HUDEP-2 (cell line): Measurements from ENCODE around the gene SLCO4A1.
A peak's percentile ranks its signal among the peaks of the same experiment; 100 is the strongest.

ENCODE experiments used
- DNase-seq, 76 experiments: peaks; one replicate each; lab custom pipeline; 2025; ENCODE audit not compliant: unreplicated experiment in 76 of 76; lab: John Stamatoyannopoulos, UW

Gene SLCO4A1

DNA sequence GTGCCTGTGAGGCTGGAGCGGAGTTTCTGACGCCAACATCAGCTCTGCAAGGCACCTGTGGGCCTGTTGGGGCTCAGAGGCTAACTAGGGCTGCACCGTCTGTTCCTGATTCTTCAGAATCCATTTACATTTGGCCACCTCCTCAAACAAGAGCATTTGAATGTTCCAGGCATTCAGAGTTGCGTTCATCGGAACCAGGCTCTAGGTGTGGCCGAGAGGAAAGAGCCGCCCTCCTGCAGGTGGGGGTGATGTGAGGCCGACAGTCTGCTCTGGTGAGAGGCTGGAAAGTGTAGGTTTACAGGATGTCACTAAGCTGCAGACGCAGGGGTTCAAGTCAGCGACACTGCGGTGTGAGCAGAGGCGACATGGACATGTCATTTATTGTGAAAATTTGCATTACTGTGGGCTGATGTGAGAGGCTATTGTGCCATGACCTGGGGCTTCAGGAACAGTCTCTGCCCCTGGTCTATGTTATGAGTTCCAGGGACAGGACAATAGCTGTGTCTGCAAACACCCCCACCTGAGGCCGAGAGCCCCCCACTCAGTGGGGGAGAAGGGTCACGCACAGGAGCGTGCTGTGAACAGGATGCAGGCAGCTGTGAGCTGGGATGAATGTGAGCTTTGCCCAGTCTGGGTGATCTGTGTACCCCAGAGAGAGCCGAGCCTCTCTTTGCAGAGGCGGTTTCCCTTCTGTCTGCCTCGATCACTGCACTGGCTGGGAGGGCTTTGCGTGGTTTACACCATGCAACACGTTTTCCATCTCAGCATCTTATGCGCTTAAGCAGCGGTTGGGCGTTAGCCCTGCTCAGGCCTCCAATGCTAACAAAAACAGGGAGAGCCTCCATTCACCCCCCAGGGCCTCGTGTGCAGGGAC is 21.1 kb downstream of the SLCO4A1 start:
- DNase-seq = no peak

DNA sequence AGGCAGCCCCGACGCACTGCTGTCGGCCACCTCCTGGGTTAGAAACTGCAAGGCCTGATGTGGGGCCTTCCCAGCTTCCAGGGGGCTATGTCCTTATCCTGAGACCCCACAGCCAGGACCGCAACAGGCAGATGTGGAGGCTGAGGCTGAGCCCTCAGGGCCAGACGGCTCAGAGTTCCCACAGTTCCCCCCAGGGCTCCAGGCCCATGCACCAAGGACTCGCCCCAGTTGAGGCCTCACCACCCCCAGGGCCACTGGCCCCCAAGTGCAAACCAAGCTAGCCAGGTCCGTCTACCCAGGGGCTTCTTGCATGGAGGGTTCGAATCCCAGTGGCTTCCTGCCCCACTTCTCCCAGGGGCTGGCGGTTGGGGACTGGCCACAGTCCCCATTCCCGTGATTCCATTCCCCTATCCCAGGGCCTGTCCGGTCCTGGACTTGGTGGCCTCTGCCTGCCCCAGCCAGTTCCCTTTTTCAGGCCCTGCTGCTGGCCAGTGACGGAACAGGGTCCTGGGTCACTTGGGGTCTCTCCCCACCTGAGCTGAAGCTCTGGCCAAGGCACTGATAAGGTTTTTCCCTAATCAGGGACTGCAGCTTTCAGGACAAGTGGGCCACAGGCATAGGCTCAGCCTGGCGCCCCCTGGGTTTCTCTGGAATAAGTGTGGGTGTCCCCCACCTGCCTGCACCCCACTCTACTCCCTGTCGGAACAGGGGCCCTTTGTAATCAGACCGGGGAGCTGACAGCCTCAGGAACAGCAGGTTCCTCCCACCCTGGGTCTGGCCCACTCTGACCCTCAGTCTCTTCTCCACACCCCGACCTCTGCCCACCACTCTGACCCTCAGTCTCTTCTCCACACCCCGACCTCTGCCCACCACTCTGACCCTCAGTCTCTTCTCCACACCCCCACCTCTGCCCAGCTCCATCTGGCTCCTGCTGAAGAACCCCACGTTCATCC is 22.0 kb downstream of the SLCO4A1 start:
- DNase-seq = no peak

DNA sequence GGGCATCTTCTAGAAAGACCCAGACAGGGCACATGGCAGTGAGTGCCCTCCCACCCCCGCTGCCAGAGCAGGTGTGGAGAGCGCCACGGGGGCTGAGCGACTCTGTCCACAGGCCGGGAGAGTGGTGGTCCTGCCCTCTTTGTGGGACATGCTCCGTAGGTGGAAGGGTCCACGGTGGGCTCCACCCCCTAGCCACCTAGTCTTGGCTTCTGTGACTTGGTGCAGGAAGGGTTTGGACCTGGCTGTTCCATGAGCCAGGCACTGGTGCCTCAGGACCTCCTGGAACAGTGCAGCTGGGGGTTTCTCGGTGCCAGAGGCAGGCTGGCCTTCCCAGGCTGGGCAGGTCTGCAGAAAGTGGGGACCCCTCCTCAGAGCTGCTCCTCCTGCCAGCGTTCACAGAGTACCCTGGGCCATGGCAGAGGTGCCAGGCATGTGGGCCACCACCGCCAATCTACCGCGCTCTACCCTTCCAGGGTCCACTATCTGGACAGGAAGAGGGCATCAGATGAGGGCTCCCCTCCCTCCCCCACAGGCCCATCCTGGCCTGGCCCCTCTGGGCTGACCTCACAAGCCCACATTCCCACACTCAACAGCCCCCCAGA is 23.0 kb downstream of the SLCO4A1 start:
- DNase-seq = no peak

DNA sequence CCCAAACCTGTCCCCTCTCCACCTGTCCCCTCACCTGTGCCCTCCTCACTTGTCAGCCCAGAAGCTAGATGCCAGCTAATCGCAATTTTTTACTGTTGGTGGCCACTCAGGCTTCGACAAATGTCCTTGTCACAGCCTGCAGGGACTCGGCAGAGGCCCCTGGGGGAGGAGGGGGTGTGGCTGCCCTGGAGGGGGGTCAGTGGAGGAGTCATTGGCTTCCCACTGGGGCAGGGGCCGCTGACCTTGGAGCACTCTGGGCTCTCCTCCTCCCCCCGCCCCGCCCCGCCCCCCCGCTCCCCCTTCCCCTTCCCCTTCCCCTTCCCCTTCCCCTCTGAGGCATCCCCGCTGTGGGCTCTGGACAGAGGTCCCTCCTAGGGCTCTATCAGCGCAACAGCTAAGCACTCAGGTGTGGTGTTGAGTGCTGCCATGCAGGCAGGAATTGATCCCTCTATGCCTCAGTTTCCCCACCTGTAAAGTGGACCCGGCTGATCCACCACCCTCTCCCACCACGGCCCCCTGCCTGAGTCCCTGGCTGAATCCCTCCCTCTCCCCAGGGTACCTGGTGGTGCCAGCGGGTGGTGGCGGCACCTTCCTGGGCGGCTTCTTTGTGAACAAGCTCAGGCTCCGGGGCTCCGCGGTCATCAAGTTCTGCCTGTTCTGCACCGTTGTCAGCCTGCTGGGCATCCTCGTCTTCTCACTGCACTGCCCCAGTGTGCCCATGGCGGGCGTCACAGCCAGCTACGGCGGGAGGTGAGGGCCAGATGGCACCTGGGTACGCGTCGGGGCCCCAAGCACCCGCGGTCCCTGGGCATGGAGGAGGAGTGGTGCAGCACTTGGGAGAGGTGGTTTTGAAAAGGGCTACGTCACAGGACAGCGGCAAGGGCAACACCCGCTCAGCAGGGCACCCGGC is 23.8 kb downstream of the SLCO4A1 start:
- no peak for DNase-seq

DNA sequence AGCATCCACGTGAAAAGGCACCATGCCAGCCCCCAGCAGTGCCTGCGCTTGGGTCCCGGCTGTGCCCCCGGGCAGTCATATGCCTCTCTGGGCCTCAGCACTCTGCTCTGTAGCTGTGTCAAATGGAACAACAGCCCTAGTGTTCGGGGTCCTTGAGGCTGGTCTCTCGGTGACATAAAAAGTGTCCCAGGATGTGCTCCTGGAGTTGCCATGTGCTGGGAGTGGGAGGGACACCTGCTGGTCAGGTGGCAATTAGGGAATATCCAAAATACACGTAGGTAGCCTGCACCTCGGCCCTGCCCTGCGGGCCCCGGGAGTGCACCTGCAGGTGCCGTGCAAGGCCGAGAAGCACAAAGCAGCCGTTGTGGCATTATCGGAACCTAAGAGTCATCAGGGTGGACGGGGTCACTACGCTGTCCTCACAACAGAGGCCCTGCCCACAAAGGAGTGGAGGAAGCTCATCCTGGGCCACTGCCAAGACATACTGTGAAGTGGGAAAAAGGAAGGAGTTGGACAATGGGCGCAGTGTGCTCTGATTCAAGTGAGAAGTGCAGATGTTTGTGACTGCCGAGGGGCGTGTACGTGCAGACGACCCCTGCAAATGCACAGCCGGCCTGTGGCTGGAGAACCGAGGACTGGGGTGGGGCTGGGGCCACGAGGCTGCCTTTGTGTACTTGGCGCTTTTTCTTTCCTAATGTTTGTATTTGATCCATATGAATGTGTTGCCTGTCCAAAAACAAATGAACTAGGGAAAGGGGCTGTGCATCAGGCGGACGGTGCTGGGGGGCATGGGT is 24.6 kb downstream of the SLCO4A1 start:
- no peak for DNase-seq

DNA sequence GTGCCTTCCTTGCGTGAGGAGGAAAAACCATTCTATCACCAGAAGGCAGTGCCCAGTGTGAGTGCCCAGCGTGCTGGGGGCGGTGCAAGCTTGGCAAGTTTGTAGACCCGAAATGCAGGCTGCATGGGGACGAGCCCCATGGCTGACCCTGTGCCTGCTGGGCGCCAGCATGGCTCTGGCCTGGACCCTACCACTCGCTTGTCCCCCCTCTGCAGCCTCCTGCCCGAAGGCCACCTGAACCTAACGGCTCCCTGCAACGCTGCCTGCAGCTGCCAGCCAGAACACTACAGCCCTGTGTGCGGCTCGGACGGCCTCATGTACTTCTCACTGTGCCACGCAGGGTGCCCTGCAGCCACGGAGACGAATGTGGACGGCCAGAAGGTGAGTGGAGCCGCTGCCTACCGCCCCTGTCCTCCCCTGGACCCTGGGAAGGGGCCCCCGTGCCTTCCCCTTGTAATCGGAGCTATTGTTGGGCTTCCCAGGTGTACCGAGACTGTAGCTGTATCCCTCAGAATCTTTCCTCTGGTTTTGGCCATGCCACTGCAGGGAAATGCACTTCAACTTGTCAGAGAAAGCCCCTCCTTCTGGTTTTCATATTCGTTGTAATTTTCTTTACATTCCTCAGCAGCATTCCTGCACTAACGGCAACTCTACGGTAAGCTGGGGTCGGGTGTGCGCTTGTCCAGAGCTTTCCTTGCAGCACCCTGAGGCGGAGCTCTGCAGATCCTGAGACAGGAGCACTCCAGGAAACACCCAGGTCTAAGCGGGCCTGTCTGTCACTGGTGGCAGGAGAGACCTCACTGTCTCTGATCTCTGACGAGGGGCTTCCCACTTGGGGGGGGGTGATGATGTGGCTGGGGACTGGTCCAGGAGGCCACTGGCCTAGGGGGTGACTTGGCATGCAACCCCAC is 25.5 kb downstream of the SLCO4A1 start:
- DNase-seq = no peak

DNA sequence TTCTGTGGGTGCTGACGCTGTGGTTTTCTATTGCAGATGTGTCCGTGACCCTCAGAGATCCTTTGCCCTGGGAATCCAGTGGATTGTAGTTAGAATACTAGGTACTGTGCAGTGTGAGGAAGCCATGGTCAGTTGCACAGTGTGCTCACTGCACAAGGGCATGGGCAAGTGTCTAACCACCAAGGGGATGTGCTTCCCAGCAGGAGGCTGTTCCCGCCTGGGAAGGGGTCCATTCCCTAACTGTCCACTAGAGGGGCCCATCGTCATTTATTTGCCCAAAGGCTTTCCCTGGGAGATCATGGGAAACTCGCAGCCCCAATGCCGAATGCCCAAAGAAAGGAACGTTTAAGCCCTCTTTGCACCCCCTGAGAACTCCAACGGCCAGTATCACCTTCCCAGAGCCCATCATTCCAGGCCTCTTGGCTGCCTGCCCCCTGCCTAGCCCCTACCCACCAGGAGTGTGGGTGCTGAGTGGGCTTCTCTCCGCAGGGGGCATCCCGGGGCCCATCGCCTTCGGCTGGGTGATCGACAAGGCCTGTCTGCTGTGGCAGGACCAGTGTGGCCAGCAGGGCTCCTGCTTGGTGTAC is 26.2 kb downstream of the SLCO4A1 start:
- DNase-seq = peak in 25 of 76 experiments; percentile 1 to 53 (median 15)

DNA sequence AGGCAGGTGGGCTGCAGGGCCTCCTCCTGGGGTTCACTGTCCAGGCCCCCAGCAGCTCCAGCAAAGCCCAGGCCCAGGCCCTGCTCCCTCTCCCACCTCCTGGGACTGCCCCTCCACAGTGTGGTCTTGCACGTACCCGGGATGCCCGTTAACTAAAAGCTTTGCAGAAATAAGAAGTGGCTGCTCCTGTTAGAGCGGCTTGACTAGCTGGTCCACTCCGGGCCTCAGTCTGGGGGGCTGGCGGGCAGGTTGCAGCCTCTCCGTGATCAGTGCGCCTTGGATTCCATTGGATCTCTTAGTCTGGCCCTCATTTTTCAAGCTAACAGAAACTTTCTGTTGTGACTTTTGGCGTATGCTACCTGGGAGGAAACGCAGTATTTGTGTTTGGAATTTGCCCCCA is 26.9 kb downstream of the SLCO4A1 start:
- no peak for DNase-seq

DNA sequence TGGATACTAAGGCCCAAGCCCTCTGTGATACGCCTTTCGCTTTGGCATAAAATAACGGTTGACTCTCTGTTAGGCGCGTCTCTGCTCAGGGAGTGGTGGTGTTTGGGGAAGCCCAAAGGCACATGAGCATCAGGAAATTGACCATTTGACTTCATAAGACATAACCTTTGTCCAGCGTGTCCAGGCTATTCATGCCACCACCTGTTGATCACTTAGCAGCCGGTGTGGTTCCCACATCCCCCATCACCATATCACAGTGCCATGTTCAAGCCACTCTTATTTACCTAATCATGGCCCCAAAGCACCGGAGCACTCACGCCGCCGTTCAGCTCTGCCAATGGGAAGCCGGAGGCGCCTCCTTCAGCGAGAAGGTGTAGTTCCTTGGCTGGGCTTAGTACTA is 27.9 kb downstream of the SLCO4A1 start:
- no peak for DNase-seq

DNA sequence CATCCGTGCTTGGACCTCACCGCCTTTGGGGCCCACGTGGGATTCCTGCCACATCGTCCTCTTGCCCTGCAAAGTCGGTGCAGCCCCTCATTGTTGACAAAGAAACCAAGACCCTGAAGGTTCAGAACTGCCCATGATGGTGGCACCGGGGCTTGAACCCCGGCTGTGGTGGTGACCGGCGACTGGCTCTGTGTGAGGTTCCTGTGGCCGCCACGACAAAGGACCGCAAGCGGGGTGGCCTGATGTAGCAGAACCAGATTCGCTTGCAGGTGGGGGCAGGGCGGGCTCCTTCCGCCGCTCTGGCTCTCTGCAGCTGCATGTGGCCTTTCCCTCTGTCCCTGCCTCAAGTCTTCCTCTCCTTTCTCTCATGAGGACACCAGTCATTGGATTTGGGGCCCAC is 28.7 kb downstream of the SLCO4A1 start:
- no peak for DNase-seq

DNA sequence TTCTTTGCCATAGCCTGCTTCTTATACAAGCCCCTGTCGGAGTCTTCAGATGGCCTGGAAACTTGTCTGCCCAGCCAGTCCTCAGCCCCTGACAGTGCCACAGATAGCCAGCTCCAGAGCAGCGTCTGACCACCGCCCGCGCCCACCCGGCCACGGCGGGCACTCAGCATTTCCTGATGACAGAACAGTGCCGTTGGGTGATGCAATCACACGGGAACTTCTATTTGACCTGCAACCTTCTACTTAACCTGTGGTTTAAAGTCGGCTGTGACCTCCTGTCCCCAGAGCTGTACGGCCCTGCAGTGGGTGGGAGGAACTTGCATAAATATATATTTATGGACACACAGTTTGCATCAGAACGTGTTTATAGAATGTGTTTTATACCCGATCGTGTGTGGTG is 29.5 kb downstream of the SLCO4A1 start:
- DNase-seq = no peak

DNA sequence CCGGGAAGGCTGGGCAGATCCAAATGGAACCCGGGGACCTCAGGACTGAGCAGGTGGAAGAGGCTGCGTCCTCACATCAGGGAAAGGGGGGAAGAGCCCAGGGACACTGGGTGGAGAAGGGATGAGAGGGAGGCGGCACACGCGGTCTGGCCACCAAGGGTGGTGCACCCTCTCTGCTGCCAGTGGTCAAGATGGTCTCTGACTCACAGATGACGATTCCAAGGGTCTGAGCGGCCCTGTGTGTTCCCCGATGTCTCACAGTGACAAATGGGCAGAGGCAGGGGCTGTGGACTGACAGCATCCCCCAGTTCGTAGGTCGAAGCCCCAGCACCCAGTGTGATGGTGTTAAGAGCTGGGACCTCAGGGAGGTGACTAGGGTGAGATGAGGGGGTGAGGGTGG is 32.1 kb downstream of the SLCO4A1 start:
- DNase-seq = no peak

DNA sequence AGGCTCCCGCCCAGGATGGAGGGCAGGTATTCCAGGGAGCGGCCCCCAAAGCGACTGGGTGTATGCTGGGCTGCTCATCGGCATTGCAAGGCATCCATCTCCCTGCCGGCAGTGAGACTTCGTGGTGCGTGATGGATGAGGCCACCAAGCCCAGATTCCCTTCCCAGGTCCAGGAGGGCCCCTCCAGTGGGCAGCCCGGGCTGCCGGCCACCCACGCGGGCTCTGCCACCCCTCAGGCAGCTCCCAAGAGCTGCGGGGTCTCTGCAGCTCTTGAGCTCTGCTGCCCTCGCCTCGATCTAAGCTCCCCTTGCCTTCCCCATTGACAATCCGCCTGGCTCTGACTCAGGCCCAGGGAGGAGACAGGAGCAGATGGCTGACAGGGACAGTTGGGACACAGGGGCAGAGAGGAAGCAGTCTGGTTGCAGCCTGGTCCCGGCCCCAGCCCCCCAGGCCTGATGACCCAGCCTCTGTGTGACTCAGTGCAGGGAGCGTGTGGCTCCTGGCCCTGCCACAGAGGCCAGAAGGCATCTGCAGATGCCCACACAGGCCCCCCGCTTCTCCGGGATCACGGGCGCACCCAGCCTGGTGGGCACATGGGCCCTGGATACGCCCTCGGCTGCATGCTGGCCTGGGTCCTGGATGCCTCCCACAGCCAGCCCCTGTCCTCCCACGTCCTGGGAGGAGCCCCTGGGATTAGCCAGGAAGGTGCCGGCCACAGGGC is 33.0 kb downstream of the SLCO4A1 start:
- DNase-seq = no peak

DNA sequence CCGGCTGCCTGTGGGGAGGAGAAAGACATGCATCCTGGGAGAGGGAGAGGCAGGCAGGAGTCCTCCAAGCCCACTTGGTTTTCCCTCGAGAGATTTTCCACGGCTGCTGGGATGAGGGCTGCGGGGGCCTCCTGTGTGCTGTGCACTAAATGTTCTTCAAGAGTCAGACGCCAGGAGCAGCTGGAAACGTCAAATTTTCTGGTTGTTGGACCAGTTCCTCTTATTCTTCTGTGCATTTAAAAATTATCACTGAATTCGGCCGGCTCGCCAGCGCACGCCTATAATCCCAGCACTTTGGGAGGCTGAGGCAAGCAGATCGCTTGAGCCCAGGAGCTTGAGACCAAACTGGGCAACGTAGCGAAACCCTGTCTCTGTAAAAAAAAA is 33.6 kb downstream of the SLCO4A1 start:
- DNase-seq = no peak

DNA sequence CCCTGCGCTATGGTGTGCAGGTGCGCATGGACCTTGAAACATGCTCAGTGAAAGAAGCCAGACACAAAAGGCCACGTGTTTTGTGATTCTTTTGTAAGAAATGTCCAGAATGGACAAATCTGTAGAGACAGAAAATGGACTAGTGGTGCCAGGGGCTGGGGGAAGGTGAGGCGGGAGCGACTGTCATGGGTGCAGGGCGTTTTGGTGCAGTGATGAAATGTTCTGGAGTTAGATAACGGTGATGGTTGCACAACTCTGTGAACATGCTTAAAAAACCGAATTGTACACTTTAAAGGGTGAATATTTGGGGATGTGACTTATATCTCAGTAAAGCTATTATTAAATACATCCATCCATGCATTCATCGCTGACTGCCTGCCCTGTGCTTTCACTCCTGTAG is 34.7 kb downstream of the SLCO4A1 start:
- DNase-seq = no peak

DNA sequence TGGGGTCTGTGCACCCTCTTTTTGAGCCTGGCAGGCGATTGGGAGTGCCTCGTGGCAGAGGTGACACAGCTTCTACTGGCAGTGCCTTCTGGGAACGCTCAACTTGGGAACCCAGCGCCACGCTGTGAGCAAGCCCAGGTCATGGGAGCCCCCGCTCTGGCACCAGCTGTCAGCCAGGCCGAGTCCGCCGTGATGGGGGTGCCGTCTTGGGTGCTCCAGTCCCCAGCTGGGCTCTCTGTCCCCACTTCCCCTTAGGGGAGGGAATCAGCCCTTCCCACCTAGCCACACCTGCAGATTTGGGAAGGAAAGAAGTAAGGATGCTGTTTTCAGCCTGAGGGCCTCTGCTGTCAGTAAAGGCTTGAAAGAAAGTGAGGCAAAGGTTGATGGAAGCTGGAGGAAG is 35.4 kb downstream of the SLCO4A1 start:
- DNase-seq = no peak

DNA sequence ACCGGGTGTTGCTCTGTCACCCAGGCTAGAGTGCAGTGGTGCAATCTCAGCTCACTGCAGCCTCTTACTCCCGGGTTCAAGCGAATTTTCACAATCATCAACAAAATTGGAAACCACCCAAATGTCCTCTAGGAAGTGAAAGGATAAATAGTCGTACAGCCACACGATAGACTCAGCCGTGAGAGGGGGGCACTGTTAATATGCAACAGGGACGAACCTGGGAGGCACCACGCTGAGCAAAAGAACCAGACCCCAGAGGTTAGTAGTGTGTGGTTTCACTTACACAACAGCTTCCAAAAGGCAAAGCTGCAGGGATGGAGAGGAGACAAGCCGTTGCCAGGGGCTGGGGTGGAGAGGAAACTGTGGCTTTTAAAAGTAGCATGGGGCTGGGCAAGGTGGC is 36.2 kb downstream of the SLCO4A1 start:
- DNase-seq = no peak
